Activated naive CD8-positive, alpha-beta T cell treated with anti-CD3 and anti-CD28 coated beads for 36 hours (primary cell): ENCODE results near the gene TIMM17B. TPM values are rescaled to one million over a fixed set of nuclear protein-coding genes. Genes with fewer than 3 reads are reported as not detected.

ENCODE experiments used
- total RNA-seq, 2 experiments: library from RNA; stranded (reverse); gene quantifications; one replicate each; pipeline ENCODE4 v1.2.3, GENCODE V29; 2021

TIMM17B gene
- total RNA-seq, 2 experiments from 2014 or later, result 57.8 to 60.5 TPM

Other genes with a start within 250 kb of the TIMM17B start
- 10 to 100 TPM; 87.8 to 89.8 TPM for gene WAS, start 214.0 kb downstream of the TIMM17B start, total RNA-seq
- gene SUV39H1, start 201.0 kb downstream of the TIMM17B start, total RNA-seq, result 10 to 100 TPM; 31.9 to 32.8 TPM
- not detected for gene GLOD5, start 136.0 kb downstream of the TIMM17B start, total RNA-seq
- not detected for gene GATA1, start 111.2 kb downstream of the TIMM17B start, total RNA-seq
- gene HDAC6, start 95.7 kb downstream of the TIMM17B start, total RNA-seq, result 10 to 100 TPM; 45.3 to 50.0 TPM
- gene ERAS, start 71.3 kb downstream of the TIMM17B start, total RNA-seq, result under 1 TPM; 0.54 to 0.70 TPM
- 1 to 10 TPM; 1.4 to 1.8 TPM for gene PCSK1N, start 62.2 kb downstream of the TIMM17B start, total RNA-seq
- 10 to 100 TPM; 84.3 to 85.7 TPM for gene PQBP1, start 162 bp upstream of the TIMM17B start, total RNA-seq
- gene SLC35A2, start 13.9 kb upstream of the TIMM17B start, total RNA-seq, result 10 to 100 TPM; 20.8 to 24.0 TPM
- 100 to 1,000 TPM; 213 to 219 TPM for gene PIM2, start 21.3 kb upstream of the TIMM17B start, total RNA-seq
- 10 to 100 TPM; 57.3 to 59.5 TPM for gene OTUD5, start 59.8 kb upstream of the TIMM17B start, total RNA-seq
- gene KCND1, start 74.1 kb upstream of the TIMM17B start, total RNA-seq, result 1 to 10 TPM; 1.2 to 1.3 TPM
- 10 to 100 TPM; 53.7 to 54.3 TPM for gene GRIPAP1, start 104.5 kb upstream of the TIMM17B start, total RNA-seq
- 10 to 100 TPM; 21.0 to 23.3 TPM for gene TFE3, start 145.6 kb upstream of the TIMM17B start, total RNA-seq
- gene CCDC120, start 161.2 kb upstream of the TIMM17B start, total RNA-seq, result 1 to 10 TPM; 3.7 to 4.3 TPM
- gene PRAF2, start 176.2 kb upstream of the TIMM17B start, total RNA-seq, result 10 to 100 TPM; 10.1 to 11.9 TPM
- 10 to 100 TPM; 23.7 to 31.1 TPM for gene WDR45, start 182.1 kb upstream of the TIMM17B start, total RNA-seq
- gene GPKOW, start 226.0 kb upstream of the TIMM17B start, total RNA-seq, result 10 to 100 TPM; 19.9 to 20.0 TPM